Keratinocyte (primary cell): ENCODE results near the gene ZCCHC24. TPM values are rescaled to one million over a fixed set of nuclear protein-coding genes. Genes with fewer than 3 reads are reported as not detected.

Experiments
- DNase-seq: peaks from one replicate; pipeline ENCODE4 v3.0.0-alpha.2; 2011; ENCODE audit warnings: low read depth, missing footprints, low spot score
- FAIRE-seq: peaks from 2 replicates; lab custom pipeline; 2011; peaks lifted over from hg19 to GRCh38; lab: Jason Lieb, UNC
- H2AFZ ChIP-seq: 2 replicates; pipeline ENCODE4 v1.6.0; 2012; ENCODE audit warnings: low read length, control low read depth, inconsistent platforms; ENCODE audit not compliant: control insufficient read depth
- H3K27ac ChIP-seq: 2 replicates; pipeline ENCODE4 v1.5.1; 2011; ENCODE audit warnings: low read length; ENCODE audit not compliant: control insufficient read depth, insufficient read depth
- H3K27me3 ChIP-seq: 3 replicates; pipeline ENCODE4 v1.6.0; 2011; ENCODE audit warnings: low read length; ENCODE audit not compliant: control insufficient read depth, insufficient read depth; ENCODE audit errors: extremely low read depth
- H3K36me3 ChIP-seq, 2 experiments: 2 replicates in 1 of 2; 3 replicates in 1 of 2; pipeline ENCODE4 v1.5.1; 2011; ENCODE audit warnings: low read length in 2 of 2, mild to moderate bottlenecking in 1 of 2; ENCODE audit not compliant: control insufficient read depth in 2 of 2, insufficient read depth in 2 of 2; ENCODE audit errors: extremely low read depth in 1 of 2
- H3K4me1 ChIP-seq: 3 replicates; pipeline ENCODE4 v1.5.1; 2011; ENCODE audit warnings: low read length; ENCODE audit not compliant: control insufficient read depth, insufficient read depth; ENCODE audit errors: extremely low read depth
- H3K4me2 ChIP-seq: 3 replicates; pipeline ENCODE4 v1.6.0; 2011; ENCODE audit warnings: low read depth, low read length; ENCODE audit not compliant: control insufficient read depth, insufficient read depth; ENCODE audit errors: extremely low read depth
- H3K4me3 ChIP-seq, 3 experiments: fragments of 200-600 bp in 1 of 3; sonication (generic) in 1 of 3; 2 replicates in 2 of 3; 3 replicates in 1 of 3; pipeline ENCODE4 v1.5.1; 2011 to 2016; ENCODE audit warnings: low read length in 3 of 3, mild to moderate bottlenecking in 3 of 3, control low read depth in 2 of 3, inconsistent platforms in 1 of 3, low read depth in 1 of 3, mixed read lengths in 1 of 3, mixed run types in 1 of 3, moderate library complexity in 1 of 3; ENCODE audit not compliant: control insufficient read depth in 2 of 3, insufficient read depth in 2 of 3; ENCODE audit errors: extremely low read depth in 1 of 3
- H3K79me2 ChIP-seq: 2 replicates; pipeline ENCODE4 v1.6.0; 2012; ENCODE audit warnings: low read length; ENCODE audit not compliant: control insufficient read depth, insufficient read depth
- H3K9ac ChIP-seq: 3 replicates; pipeline ENCODE4 v1.6.0; 2011; ENCODE audit warnings: low read length; ENCODE audit not compliant: control insufficient read depth, insufficient read depth; ENCODE audit errors: extremely low read depth
- H3K9me1 ChIP-seq: 3 replicates; pipeline ENCODE4 v1.6.0; 2011; ENCODE audit warnings: low read length; ENCODE audit not compliant: control insufficient read depth, insufficient read depth; ENCODE audit errors: extremely low read depth
- H3K9me3 ChIP-seq: 2 replicates; pipeline ENCODE4 v1.5.1; 2012; ENCODE audit warnings: low read depth, low read length; ENCODE audit not compliant: control insufficient read depth
- H4K20me1 ChIP-seq: 3 replicates; pipeline ENCODE4 v1.6.0; 2011; ENCODE audit warnings: low read length; ENCODE audit not compliant: control insufficient read depth, insufficient read depth; ENCODE audit errors: extremely low read depth
- CTCF ChIP-seq, 3 experiments: IDR thresholded peaks in 1 of 3; conservative IDR thresholded peaks in 1 of 3; optimal IDR thresholded peaks in 1 of 3; 2 replicates in 2 of 3; 3 replicates in 1 of 3; pipeline versions ENCODE3 to v1.5.1; 2011; ENCODE audit warnings: low read length in 3 of 3, mild to moderate bottlenecking in 3 of 3, moderate library complexity in 2 of 3, control low read depth in 1 of 3, inconsistent platforms in 1 of 3; ENCODE audit not compliant: insufficient read depth in 2 of 3; ENCODE audit errors: extremely low read depth in 1 of 3
- EZH2 ChIP-seq: IDR thresholded peaks from one replicate; pipeline ENCODE4 v1.6.1; 2012; ENCODE audit warnings: inconsistent platforms, mild to moderate bottlenecking, low read length, moderate library complexity
- dilution Hi-C: fragments of 300-500 bp; cut with MboI; formaldehyde crosslinking; loops from one replicate; pipeline ENCODE4 v1.7.0; 2020; ENCODE audit warnings: low sequenced_read_pairs; ENCODE audit not compliant: extremely low pct_ligation_motif_present
- polyA plus RNA-seq, 5 experiments: library from polyadenylated mRNA; depleted of rRNA in 3 of 5; stranded (reverse) in 3 of 5; stranded (forward) in 1 of 5; unstranded in 1 of 5; fragments of >200 nt; gene quantifications; 1 replicate in 1 of 5; 2 replicates in 3 of 5; 3 replicates in 1 of 5; pipeline versions ENCODE4 v1.2.1 to v1.2.3, GENCODE V29; 2011 to 2012; ENCODE audit warnings: missing spikeins in 2 of 5, low read depth in 1 of 5, low replicate concordance in 1 of 5

Gene ZCCHC24
- polyA plus RNA-seq, 1 donor (not counting 4 experiments of a cell fraction or from before 2014, with no cell fraction given): 0.96 TPM

GRCh38 chr10:79438699-79439085 is 6.7 kb downstream of the ZCCHC24 start:
- Histone ChIP-seq H3K9me3 (no peaks in the 10 kb centered on the region), H3K4me1 (peaks cover 19% of the 10 kb centered on the region), H3K27me3 (peaks cover 9% of the 10 kb centered on the region), H2AFZ (no peak overlapping the region), H3K36me3 (no peaks in the 10 kb centered on the region), H3K9ac (no peak overlapping the region), H3K79me2 (no peaks in the 10 kb centered on the region), H3K27ac (no peak overlapping the region), H3K4me3 (no peak overlapping the region), H3K9me1 (no peaks in the 10 kb centered on the region), H4K20me1 (peaks cover 4% of the 10 kb centered on the region), H3K4me2 (no peak overlapping the region)
- dilution Hi-C loops: no loop called here
- DNase-seq (no peak), FAIRE-seq (no peak)
- no peak for TF ChIP-seq CTCF (optimal IDR thresholded peaks at IDR 0.05 in 1 of 3, IDR thresholded peaks at IDR 0.05 in 1 of 3, conservative IDR thresholded peaks at IDR 0.05 in 1 of 3; ENCODE audit: extremely low read depth in 1 of 3, insufficient read depth in 2 of 3, low read length in 3 of 3)

- Histone ChIP-seq H3K9me3 (no peaks in the 10 kb centered on the region), H3K9me1 (no peaks in the 10 kb centered on the region), H3K9ac (no peak overlapping the region), H3K4me2 (no peak overlapping the region), H3K27ac (no peak overlapping the region), H4K20me1 (peaks cover 4% of the 10 kb centered on the region), H2AFZ (no peak overlapping the region), H3K4me1 (peaks cover 19% of the 10 kb centered on the region), H3K79me2 (no peaks in the 10 kb centered on the region), H3K4me3 (no peak overlapping the region), H3K27me3 (peaks cover 9% of the 10 kb centered on the region), H3K36me3 (no peaks in the 10 kb centered on the region)
- DNase-seq: no peak
- TF ChIP-seq CTCF (optimal IDR thresholded peaks at IDR 0.05 in 1 of 3, IDR thresholded peaks at IDR 0.05 in 1 of 3, conservative IDR thresholded peaks at IDR 0.05 in 1 of 3; ENCODE audit: extremely low read depth in 1 of 3, insufficient read depth in 2 of 3, low read length in 3 of 3): peak in 1 of 3 experiments; percentile 28
- TF ChIP-seq EZH2: no peak
- dilution Hi-C loops: no loop called here
- FAIRE-seq: no peak
Observed at GRCh38 chr10:79438021-79438698, 7.3 kb downstream of the ZCCHC24 start.
